ENCODE measurements around the gene COQ4. TPM values are rescaled to one million over a fixed set of nuclear protein-coding genes. Genes with fewer than 3 reads are reported as not detected.

Gene COQ4
- total RNA-seq, 1 donor from 2014 or later, result 56.0 TPM

DNA sequence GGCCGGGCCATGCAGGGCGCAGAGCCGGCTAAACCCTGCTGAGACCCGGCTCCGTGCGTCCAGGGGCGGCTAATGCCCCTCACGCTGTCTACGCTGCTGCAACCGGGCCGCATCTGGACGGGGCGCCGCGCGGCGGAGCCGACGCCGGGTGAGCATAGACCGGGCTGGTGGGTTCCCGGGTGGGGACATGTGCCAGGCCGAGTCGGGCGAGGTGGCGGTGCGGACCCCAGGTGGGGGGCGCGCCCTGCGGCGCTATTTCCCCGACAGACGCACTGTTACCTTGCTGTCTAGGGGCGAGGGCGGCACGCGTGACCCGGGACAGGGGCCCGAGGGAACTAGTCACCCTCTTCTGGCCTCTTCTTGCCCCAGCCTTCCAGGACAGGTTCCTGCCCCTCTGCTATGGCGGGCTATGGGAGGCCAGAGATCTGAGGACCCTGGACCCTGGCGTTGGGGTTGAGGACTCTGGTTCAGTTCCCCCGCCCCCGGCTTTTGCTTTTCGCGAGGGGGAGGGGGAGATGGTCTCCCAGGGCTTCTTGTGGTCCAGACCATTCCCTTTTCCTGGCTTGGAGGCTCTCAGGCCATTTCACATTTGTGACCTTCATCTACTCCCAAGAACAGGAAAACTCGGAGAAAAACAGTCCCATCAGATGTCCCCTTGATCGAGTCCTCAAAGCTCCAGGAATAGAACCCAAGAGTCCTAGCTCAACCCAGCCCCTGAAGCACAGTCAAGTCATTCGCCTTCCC lies 18.2 kb downstream of the COQ4 start:
- no peak for DNase-seq (ENCODE audit: extremely low read depth, low read depth, low spot score)

DNA sequence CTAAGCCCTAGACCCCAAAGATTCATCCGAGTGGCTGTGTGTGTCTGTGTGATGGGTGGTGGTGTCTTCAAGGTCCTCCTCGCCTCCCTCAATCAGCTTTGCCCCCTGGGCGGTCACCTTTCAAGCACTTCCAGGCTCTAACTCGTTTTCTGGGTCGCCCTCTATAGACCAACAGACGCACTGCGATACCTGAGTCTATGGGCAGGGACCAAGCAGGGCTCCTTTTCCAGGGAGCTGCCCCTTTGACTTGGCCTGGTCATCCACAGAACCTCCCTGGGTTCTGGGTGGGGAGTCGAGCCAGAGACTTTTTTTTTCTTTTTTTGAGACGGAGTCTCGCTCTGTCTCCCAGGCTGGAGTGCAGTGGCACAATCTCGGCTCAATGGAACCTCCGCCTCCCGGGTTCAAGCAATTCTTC lies 18.8 kb downstream of the COQ4 start:
- no peak for DNase-seq (ENCODE audit: extremely low read depth, low read depth, low spot score)

DNA sequence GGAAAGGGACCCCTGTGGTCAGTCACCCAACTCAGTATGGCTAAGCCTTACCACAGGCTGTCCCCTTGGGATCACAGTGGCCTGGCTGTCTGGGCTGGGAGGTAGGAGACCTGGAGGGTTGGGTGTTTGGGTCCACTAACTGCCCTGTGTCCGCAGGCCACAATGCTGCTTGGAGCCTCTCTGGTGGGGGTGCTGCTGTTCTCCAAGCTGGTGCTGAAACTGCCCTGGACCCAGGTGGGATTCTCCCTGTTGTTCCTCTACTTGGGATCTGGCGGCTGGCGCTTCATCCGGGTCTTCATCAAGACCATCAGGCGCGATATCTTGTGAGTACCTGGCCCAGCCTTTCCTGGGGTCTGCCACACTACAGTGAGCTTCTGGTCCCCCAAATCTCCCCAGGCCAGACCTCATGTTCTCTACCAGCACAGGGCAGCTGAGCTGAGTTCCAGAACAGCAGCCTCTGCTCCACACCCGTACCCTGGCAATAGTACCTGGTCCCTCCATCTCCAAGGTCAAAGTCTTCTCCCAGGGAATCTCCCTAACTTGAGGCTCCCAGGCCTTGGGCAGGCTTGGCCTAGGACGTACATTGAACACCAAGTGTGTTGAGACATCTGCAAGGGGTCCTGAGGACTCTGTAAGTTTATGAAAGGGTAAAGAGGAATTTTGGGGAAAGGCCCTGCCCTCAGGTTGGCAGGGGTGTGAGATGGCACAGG lies 20.5 kb downstream of the COQ4 start:
- DNase-seq (ENCODE audit: extremely low read depth, low read depth, low spot score), result no peak

DNA sequence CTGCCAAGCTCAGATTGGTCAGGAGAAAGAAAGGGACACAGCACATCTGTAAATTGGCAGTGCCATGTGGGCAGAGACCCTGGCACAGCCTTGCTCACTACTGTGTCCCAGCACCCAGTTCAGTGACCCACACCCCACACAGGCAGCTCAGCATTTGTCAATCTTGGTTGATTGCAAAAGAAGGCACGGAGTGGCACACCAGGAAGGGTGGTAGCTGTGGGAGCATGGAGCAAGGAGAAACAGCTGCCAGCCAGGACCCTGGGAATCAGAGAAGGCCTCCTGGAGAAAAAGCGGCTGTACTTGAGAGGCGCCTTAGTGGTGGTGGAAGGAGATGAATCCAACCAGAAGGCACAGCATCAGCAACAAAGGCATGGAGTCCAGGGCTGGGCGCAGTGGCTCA lies 21.2 kb downstream of the COQ4 start:
- no peak for DNase-seq (ENCODE audit: extremely low read depth, low read depth, low spot score)

DNA sequence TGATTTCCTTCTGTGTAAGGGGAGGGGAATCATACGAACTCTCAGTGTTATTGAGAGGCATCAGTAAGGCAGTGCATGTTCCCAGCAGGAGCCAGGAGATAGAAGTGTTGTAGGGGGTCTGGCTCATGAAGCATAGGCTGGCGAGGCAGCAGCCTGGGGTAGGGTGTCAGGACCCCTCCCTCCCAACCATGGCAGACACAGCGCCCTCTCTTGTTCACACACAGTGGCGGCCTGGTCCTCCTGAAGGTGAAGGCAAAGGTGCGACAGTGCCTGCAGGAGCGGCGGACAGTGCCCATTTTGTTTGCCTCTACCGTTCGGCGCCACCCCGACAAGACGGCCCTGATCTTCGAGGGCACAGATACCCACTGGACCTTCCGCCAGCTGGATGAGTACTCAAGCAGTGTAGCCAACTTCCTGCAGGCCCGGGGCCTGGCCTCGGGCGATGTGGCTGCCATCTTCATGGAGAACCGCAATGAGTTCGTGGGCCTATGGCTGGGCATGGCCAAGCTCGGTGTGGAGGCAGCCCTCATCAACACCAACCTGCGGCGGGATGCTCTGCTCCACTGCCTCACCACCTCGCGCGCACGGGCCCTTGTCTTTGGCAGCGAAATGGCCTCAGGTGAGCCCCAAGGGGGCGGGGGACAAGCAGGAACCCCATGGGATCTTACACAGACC lies 22.4 kb downstream of the COQ4 start:
- DNase-seq (ENCODE audit: extremely low read depth, low read depth, low spot score), result no peak

DNA sequence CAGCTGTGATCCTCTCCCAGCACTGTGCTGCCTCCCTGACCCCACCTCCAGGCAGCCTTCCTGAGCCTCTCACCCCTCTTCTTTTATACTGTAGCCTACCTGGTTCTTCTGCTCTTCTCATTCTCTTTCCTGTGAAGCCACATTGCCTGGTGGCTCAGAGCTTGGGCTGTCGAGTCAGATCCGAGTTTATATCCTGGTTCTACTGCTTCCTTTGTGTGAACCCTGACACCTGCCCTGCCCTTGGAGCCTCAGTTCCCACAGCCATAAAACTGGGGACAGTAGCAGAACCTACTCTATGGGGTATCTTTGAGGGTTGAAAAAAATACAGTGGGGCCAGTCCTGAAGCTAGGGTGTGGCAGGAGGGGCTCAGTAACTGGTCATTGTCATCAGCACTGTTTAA lies 26.5 kb downstream of the COQ4 start:
- DNase-seq (ENCODE audit: extremely low read depth, low read depth, low spot score), result no peak

DNA sequence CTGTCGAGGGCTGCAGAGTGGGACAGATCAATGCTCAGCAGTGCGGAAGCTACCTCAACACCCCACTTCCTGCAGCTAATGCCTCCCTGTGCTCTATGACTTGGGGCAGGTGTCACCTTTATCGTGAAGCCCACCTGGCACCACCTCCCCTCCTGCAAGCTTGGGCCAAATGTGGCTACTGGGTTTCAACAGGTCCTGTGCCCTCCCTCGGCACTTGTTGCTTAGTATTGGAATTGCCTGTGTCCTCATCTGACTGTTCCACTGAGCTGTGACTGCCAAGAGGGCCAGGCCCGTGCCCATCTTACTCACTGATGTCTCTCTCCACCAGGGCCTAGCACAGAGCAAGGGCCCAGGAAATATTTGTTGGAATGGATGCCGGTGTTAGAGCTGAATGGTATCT lies 27.1 kb downstream of the COQ4 start:
- no peak for DNase-seq (ENCODE audit: extremely low read depth, low read depth, low spot score)

DNA sequence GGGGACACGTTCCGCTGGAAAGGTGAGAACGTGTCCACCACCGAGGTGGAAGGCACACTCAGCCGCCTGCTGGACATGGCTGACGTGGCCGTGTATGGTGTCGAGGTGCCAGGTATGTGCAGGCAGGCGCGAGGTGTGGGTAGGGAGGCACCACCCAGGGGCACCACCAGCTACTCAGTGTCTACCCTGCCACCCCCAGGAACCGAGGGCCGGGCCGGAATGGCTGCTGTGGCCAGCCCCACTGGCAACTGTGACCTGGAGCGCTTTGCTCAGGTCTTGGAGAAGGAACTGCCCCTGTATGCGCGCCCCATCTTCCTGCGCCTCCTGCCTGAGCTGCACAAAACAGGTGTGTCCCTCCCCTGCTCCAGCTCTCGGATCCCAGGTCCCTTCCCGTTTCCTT lies 32.8 kb downstream of the COQ4 start:
- no peak for DNase-seq (ENCODE audit: extremely low read depth, low read depth, low spot score)

DNA sequence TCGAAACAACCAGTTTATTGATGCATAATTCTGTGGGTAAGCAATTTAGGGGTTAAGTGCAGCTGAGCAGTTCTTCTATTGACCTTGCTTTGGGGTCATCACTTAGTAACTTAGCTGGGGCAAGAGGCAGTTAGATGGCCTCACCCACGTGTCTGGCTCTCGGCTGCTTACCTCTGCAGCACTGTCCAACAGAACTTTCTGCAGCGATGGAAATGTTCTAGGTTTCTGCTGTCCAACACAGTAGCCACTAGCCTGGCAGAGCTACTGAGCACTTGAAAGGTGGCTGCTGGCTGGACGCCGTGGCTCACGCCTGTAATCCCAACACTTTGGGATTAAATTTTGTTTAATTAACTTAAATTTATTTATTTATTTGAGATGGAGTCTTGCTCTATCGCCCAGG lies 35.5 kb downstream of the COQ4 start:
- no peak for DNase-seq (ENCODE audit: extremely low read depth, low read depth, low spot score)

DNA sequence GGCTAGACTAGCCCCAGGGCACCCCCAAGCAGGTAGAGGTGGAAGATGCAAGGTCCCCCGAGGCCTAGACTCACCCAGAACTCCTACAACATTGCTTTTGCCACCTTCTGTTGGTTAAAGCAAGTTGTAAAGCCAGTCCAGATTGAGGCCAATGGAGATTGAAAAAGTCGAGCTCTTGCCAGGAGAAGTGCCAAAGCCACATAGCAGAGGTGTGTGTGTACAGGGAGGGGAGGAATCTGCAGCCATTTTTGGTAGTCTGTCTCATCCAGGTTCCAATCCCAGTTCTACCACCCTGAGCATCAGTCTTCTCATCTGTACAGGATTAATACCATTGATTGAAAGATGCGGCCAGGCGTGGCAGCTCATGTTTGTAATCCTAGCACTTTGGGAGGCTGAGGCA lies 36.2 kb downstream of the COQ4 start:
- no peak for DNase-seq (ENCODE audit: extremely low read depth, low read depth, low spot score)

DNA sequence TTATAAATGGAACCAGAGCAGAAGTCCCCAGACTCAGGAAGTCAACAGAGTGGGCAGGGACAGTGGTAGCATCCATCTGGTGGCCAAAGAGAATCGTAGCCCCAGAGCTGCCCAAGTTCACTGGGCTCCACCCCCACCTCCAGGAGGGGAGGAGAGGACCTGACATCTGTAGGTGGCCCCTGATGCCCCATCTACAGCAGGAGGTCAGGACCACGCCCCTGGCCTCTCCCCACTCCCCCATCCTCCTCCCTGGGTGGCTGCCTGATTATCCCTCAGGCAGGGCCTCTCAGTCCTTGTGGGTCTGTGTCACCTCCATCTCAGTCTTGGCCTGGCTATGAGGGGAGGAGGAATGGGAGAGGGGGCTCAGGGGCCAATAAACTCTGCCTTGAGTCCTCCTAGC lies 38.2 kb downstream of the COQ4 start:
- no peak for DNase-seq (ENCODE audit: extremely low read depth, low read depth, low spot score)

DNA sequence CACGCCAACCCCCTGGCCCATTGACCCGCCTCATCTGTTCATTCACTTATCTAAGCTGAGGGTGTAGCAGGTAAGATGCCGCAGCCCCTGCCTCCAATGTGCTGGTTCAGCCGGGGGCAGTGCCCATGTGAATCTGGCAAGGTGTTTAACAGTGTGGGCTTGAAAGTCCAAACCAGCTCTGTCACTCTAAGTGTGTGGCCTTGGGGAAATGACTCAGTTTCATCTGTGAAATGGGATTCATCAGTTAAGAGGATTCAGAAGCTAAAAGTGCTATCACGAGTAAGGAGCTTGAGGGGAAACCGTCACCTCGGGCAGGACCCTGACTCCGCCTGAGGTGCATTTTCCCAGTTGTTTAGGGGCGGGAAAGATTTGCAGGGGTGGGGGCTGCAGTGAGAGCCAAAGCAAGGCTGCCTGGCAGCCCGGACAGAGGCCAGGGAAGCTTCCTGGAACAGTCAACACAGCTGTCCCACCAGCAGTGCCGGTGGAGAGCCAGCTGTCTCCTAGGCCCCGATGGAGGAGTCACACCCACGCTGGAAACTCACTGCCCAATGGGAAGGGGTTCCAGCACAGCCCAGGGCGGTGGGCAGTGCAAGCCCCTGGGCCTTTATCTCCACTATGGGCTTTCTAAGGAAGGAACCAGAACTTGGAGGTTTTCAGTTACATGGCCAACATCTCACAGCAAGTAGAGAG lies 38.8 kb downstream of the COQ4 start:
- no peak for DNase-seq (ENCODE audit: extremely low read depth, low read depth, low spot score)

DNA sequence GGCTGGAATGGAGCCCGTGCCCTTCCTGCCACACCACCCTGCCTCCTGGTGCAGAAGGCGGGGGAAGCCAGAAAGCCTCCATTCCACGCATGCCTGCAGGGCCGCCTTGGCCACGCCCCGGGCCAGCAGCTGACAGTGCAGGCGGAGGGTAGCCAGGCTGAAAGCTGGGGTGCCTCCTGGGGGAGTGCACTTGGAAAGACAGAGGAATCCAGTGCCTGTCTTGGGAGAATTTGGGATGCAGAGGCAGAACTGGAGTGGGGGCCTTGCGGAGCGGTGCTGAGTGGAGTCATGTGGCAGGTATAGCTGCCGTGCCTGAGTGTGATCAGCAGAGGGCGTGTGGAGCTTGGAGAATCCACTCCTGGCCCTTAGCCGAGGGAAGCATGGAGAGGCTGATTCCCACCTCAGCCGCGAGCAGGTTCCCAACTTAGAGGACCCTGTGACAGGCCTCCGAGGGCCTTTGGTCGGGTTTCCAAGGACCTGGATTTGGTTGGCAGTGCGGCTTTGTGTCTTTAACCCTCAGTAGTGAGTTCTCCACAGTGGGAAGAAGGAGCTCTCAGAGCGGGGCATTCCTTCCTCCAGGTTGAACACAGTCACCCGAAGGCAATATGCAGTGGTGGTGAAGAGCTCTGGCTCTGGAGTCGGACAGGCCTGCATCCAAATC lies 39.5 kb downstream of the COQ4 start:
- DNase-seq (ENCODE audit: extremely low read depth, low read depth, low spot score), result no peak

DNA sequence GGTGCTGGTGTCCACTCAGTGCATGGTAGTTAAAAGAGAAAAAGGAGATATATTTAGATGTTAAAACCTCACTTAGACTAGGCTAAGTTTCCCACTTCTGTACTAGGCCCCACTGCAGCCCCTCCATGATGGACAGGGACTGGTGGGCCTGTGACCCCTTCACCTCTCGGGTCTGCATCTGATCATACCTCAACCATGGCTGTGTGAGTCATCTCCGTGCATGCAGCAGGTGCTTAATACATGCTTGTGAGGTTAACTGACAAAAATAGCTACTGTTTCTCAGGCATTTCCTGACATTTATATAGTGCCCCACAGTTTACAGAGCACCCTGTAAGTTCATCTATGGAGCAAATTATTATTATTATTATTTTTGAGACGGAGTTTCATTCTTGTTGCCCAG lies 40.1 kb downstream of the COQ4 start:
- DNase-seq (ENCODE audit: extremely low read depth, low read depth, low spot score), result no peak

DNA sequence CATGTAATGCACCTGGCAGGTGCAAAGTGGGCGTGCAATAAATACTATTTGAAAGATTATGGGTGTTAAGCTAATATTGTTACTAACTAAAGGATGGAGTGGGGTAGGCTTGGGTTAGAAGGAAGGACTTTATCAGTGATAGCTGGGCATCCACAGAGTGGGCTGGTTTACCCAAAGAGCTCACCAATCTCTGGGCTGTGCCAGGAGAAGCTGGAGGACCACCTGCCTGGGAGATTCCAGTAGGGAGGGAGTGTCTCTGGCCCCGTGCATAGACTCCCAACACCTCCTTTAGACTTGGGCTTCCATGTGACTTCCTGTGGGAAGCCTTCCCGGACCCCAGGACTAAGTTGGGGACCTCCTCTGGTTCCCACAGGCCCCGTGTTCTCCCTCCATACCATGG lies 42.9 kb downstream of the COQ4 start:
- no peak for DNase-seq (ENCODE audit: extremely low read depth, low read depth, low spot score)

DNA sequence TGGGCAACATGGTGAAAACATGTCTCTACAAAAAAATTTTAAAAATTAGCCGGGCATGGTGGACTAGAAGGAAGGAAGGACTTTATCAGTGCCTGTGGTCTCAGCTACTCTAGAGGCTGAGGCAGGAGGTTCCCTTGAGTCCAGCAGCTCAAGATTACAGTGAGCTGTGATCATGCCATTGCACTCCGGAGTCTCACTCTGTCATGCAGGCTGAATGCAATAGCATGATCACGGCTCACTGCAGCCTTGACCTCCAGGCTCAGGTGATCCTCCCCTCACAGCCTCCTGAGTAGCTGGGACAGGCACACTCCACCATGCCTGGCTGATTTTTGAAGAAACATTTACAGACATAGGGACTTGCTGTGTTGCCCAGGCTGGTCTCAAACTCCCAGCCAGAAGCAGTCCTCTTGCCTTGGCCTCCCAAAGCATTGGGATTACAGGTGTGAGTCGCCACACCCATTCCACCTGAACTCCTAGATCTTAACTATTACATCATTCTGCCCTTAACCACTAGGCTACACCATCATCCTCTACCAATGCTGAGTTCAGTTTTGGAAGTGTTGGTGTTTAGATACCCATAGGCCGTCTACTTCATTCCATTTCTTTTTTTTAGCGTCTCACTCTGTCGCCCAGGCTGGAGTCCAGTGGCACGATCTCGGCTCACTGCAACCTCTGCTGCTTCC lies 46.5 kb downstream of the COQ4 start:
- no peak for DNase-seq (ENCODE audit: extremely low read depth, low read depth, low spot score)

DNA sequence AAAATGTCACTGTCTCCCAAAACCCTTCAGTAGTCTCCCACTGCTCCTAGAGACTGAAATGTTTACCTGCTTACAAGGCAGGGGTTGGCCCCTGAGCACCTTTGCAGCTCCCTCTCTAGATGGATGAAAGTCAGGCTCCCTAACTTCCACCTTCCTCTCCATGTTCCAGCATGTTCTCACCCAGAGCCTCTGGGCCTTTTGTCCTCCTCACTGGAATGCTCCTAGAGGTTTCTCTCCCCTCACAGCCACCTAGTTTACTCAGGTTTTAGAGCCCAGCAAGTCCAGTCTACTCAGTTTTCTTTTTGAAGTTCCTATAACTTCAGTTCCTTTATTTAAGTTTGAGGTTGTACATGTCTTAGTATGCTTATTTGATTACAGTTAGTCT lies 47.7 kb downstream of the COQ4 start:
- DNase-seq (ENCODE audit: extremely low read depth, low read depth, low spot score), result no peak

DNA sequence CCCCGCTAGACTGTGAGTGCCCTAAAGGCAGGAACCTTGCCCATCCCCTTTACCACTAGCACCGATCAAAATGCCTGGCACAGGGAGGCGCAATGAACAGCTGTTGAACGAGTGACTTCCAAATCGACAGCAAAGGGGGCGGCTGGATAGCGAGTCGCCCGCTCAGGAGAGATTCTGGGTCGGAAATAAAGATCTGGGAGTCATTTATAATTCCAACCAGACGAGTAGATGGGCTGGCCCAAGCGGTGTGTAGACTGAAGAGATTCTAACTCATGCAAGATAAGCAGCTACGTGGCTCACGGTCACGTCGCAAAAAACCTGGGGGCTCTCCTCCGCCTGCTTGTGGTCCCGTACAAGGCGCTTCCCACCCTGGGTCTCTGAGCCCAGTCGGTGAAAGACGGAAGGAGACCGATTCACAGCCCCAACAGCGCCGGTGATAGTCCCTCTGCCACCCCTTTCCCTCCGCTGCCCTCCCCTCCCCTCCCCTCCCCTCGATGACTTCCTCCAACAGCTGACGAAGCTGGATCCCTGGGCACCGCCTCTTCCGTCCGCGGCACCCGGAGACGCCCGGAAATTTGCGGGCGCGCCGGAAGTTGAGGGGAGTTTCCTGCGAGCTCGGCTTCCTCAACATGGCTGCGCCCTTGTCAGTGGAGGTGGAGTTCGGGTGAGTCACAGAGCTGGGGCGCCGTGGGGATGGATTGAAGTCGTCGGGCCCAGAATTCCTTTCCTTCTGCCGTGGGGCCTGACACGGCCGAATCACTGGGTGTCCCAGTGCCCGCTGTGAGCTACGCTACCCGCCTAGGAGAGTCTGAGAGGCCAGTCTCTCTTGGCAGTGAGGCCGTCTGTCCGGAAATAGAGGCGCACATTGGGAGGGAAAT lies 48.4 kb downstream of the COQ4 start, which contains the start of gene URM1:
TSS of gene URM1 (plus strand) at position 623 of the 878 bp plus-strand sequence. CDS start at position 630, 7 bp downstream.
- no peak for DNase-seq (ENCODE audit: extremely low read depth, low read depth, low spot score)

DNA sequence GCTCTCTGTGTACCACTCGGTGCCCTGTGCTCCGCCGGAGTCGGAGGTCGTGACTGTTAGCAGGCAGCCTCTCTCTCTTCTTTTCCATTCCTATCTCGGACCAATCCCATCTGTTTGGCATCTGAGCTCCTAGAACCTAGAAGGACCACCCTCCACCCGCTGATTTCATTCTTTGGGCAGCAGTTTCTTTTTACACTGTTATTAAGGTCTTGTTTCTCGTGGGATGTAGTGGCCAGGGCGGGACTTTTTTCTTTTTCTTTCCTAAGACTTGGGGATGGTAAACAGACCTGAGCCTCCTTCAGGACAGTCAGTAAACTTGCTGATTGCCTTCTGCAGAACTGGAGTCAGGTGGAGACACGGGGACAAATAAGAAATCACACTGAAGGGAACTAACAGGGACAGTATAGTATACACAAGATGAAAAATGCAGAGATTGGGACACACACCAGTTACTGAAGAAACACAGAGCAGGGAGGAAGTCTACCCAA lies 49.0 kb downstream of the COQ4 start:
- no peak for DNase-seq (ENCODE audit: extremely low read depth, low read depth, low spot score)
